HG03196 (cell line): ENCODE data around the gene PLCB3.

Source experiments
- ATAC-seq: cut with Tn5 transposase; IDR thresholded peaks from one replicate; pipeline ENCODE4 v1.9.1; 2021; ENCODE audit not compliant: unreplicated experiment

The PLCB3 gene

GRCh38 chr11:64265176-64266160 is 14.1 kb downstream of the PLCB3 start:
- no peak for ATAC-seq

DNA sequence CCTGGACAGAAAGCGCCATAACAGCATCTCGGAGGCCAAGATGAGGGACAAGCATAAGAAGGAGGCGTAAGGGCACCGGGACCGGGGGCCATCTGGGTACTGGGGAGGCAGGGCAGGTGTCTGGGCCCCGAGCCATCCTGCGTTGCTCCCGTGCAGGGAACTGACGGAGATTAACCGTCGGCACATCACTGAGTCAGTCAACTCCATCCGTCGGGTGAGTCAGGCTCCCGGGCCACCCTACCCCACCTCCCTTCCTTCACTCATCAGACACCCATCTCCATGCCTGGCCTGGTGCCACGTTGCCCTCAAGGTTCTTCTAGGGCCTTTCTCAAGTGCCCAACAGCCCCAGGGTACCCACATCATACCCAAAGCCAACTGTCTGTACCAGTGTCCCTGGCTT is 15.0 kb downstream of the PLCB3 start:
- ATAC-seq = no peak

- no peak for ATAC-seq
Measured at GRCh38 chr11:64267207-64267945, 16.0 kb downstream of the PLCB3 start.

DNA sequence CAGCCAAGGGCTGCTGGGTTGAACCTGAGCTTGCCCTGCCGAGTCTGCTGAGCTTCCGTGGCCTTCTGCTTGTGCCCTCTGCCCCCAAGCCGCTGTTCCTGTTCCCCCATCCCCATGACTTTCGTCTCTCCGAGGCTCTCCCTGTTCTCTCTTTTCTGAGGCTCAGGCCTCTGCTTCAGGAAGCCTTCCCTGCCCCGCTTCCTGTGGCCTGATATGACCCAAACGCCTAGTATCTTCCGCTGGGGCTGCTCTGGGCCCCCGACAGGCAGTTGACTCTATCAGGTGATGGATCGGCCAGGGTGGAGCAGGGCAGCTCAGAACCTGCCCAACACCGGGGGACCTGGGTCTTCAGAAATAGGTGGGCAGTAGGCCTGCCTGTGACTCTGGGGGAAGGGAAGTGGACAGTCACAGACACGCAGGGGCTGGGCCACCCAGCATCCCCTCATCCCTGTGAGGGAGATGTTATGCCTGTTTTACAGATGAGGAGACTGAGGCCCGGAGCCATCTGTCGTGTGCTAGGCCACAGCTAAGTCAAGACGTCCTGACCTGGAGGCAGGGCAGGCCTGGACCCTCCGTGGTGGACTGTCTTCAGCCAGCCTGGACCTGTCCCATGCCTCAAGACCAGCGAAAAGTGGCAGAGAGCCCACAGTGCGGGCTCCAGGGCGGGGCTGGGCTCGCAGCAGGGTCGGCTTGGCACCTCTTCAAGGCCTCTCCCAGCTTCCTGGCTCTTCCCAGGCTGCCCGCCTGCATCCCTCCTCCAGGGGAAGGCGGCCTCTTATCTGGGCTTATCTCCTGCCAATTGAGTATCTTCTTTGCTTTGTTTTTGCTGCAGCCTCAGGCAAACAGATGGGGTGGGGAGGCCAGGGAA is 16.9 kb downstream of the PLCB3 start:
- no peak for ATAC-seq

DNA sequence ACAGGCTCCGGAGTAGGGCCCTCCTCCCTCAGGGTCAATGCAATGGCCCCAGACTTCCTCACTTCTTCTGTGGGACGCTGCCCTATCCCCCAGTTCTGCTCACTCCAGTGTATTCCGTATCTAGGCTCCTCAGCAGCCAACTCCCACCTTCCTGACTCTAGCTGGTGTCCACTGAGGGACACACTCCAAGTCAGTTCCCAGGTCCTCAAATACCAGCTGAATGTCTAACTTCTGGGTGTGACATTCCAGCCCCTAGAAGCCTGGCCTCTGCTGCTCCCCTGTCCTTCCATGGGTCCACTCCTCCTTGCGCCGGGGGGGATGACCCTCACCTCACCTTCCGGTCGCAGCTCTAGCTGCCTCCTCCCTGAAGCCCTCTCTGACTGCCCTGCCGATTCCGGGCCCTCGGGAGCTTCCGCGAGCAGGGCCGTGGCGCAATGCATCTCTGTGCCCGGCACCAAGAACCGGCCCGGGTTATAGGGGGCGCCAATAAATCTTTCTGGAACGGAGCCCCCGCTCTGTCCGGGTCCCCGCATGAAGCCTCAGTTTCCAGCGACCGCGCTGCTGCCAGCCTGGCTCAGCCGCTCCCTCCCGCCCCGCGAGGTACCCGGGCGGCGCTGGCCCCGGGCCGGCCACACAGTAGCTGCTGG is 17.7 kb downstream of the PLCB3 start:
- ATAC-seq = peak; percentile 9

DNA sequence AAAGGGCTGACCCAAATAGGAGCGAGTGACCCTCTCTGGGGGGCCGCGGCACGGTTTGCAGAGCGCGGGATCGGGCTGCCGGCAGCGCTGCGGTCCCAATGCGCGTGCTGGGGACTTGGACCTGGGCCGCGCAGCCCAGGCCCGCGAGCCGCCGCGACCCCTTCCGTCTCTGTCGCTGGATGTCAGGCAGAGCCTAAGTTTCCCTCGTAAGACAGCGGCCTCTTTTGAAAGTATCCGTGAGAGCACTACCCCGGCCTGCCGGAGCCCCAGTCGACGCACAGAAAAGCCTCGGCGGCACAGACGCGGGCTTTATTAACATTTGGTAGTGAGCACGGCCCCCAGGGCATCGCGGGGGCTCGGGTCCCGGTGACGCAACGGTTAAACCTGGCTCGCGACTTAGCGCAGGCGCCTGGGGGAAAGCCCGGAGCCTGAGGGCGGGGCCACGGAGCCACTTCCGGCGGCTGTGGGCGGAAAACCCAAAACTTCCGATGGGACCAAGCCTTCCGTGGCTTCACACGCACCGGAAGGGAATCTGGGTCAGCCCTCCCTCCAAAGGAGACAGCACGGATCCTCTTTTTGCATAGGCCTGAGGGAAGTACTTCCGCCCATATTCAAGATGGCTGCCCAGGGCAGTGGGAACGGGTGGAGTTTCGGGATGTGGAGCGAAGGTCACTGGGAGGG is 18.4 kb downstream of the PLCB3 start:
- peak; percentile 60 for ATAC-seq

DNA sequence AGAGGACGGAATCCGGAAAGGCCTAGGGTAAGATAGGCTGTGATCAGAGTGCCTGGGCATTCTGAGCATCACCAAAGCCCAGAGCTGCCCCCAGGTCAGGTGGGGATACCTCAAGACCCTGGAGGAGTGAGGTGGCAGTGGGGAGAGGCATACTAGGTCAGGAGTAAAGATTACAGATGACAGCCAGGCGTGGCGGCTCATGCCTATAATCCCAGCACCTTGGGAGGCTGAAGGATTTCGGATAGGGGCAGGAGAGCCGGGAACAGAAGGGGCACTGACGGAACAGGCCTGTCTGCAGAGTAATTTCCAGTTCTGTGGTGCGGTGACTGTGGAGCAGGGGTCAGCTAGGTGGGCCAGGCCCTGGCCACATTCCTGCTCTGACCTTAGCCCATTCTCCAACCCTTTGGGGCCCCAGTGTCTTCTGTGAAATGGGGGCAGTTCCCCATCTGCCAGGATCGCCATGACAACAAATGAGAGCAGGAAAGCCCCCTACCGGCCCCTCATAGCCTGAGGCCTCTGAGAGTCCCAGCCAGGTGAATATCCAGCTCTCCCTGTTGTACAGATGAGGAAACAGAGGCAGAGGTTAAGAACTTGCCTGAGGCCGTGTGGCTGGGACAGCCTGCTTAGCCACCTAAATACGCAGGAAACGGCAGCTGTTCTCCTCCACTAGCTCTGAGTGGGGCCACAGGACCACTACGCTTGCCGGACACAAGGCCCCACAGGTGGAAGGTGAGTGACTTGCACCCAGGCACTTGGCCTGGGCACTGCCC is 23.9 kb downstream of the PLCB3 start:
- no peak for ATAC-seq

DNA sequence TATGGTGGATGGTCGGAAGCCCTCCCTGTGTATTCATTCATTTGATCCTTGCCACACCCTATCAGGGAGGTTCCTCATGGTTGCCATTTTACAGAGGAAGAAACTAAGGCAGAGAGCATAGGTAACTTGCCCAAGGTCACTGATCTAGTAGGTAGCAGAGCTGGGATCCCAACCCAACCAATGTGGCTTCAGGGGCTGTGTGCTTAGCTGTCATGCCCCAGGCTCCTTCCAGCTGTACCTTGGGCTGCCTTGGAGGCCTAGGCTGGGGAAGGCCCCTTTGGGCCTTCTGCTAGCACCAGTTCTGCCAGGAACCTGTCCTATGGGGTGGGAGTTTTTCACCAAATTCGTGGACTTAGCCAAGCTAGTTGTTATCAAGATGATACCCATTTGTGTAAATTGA is 24.5 kb downstream of the PLCB3 start:
- ATAC-seq = no peak

- no peak for ATAC-seq
Measured at GRCh38 chr11:64276653-64277431, 25.5 kb downstream of the PLCB3 start.

- no peak for ATAC-seq
Measured at GRCh38 chr11:64278576-64279190, 27.4 kb downstream of the PLCB3 start.

- ATAC-seq = no peak
Measured at GRCh38 chr11:64281957-64282770, 30.8 kb downstream of the PLCB3 start.

DNA sequence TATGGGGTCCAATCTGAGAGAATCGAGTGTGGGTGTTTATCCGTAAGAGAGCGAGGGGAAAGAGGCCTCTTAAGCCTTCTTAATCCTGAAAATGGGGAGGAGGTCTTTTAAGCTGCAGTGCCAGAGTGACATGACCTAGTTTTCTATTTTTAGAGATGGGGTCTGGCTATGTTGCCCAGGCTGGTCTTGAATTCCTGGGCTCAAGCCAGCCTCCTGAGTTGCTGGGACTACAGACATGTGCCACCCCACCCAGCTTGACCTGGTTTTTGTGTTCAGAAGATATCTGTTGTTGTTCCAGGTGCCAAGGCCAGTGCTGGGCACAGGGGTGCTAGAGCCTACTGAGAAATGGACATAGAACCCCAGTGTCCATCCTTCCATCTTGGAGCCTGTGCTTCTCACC is 31.8 kb downstream of the PLCB3 start:
- no peak for ATAC-seq

DNA sequence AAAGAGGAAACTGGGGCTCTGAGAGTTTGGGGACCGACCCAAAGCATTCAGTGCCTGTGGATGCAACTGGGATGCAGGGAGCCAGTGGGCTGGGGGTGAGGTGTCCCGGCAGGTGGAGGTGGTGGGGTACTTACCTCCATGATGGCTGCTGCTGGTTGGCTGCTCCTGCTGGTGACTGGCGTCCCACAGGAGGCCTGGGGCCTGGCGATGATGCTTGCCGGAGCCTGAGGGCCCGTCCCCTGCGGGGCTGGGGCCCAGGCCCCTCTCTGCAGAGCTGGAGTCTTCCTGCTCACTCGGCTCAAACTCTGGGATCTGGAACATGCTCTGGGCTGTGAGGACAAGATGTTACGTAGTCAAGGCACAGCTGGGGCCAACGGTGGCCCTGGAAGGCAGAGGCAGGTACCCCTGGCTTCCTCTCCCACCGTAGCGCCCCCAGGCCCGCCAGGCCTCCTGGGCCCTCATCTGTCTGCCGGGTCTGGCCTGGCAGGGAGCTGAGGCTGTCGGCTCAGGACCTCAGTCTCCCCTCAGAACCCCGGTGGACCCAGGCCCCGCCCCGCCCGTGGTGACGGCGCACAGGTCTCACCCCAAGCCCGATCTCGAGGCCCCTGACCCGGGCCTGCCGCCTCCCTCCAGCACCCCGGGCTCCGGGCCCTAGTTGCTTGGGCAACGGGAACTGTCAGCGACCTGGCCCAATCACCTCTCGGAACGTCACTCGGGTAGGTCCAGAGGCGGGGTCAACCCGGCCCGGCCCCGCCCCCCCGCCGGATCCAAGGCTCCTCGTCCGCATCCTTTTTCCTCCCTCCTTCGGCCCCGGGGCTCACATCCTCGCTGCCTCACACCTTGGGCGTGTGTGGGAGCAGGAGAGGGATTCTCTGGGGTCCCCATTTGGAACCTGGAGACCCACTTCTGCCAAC is 33.0 kb downstream of the PLCB3 start, which contains the start of gene BAD:
Gene BAD, minus strand, starts transcription at position 618 of the 914 bp plus-strand sequence. Its CDS starts 297 bp downstream, at position 321.
- ATAC-seq = peak; percentile 56

DNA sequence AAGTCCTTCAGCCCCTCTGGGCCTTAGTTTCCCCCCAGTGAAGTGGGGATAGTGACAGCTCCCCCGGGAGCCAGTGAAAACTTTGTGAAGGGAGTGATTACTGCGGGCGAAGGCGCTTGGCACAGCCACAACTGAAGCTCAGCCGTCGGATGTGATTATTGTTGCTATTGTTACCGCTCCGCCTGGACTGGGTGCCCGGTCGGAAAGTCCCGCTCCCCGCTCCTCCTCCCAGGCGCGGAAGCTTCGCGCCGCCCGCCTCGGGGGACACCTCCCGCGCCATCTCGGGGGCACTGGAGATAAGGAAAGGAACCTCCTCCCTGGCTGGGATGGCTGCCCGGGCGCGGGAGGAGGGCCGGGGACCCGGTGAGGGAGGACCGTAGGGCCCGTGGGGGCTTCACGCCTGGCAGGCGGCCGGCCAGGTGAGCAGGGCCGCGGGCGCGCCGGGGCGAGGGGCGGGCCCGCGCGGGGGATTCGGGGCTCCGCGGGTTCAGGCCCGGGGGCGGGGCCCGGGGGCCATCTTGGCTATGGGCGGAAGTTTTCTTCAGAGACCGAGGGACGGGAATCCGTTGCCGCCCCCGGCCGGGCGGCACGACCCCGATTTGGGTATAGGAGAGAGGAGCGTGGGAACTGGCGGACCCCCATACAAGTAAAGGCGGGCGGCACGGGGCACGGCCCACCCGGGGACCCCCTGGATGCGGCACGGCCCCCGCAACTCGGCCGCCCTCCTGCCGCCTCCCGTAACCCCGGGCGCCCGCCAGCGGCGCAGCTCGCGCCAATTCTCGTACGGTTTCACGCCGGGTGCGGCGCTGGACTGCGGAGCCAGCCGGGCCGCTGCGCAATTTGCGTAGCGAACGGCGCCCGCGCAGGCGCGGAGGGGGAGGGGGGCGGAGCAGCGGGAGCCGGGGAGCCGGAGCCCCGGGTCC is 33.9 kb downstream of the PLCB3 start, which contains the start of gene GPR137:
Gene GPR137, plus strand, starts transcription at position 887 of the 923 bp plus-strand sequence. CDS start 677 bp downstream, outside the sequence.
- peak; percentile 51 for ATAC-seq
